IMR-90 (cell line): ENCODE results near the gene TENM3. TPM values are rescaled to one million over a fixed set of nuclear protein-coding genes. Genes with fewer than 3 reads are reported as not detected.

Source experiments
- ATAC-seq: fragments of 200-7000 bp; cut with Tn5 transposase; 2 replicates; pipeline ENCODE4 v1.9.1; 2020; ENCODE audit warnings: low read depth, mild to moderate bottlenecking, moderate library complexity
- BruUV-seq: library from RNA; stranded (reverse); fragments of 400-500 nt; replicated peaks from 2 replicates; lab custom pipeline; 2021; lab: Mats Ljungman, UMichigan
- CTCF ChIA-PET: fragments of 300-600 bp; formaldehyde crosslinking; extraction: SDS; loops from one replicate; lab custom pipeline; 2021; ENCODE audit warnings: antibody characterized with exemption; lab: Yijun Ruan, JAX
- POLR2A ChIA-PET: fragments of 300-600 bp; sonication (Branson Sonifier 250); formaldehyde crosslinking; loops from one replicate; lab custom pipeline; 2022; ENCODE audit warnings: antibody characterized with exemption; ENCODE audit not compliant: unreplicated experiment; lab: Charles Lee
- DNase-seq: peaks from one replicate; pipeline ENCODE4 v3.0.0; 2013
- H2AFZ ChIP-seq: replicated peaks from 2 replicates; pipeline ENCODE3; 2013; ENCODE audit warnings: low read length, mild to moderate bottlenecking; ENCODE audit not compliant: poor library complexity
- H2AK5ac ChIP-seq: 2 replicates; pipeline ENCODE4 v1.6.1; 2013; ENCODE audit warnings: low read depth, low read length, inconsistent platforms
- H2AK9ac ChIP-seq: replicated peaks from 2 replicates; pipeline ENCODE3; 2013; ENCODE audit warnings: mild to moderate bottlenecking, low read depth, low read length, moderate library complexity; ENCODE audit not compliant: poor library complexity
- H2BK120ac ChIP-seq: 2 replicates; pipeline ENCODE4 v1.6.1; 2013; ENCODE audit warnings: low read depth, low read length, inconsistent platforms
- H2BK15ac ChIP-seq: 3 replicates; pipeline ENCODE4 v1.6.1; 2013; ENCODE audit warnings: low read depth, low read length, inconsistent platforms
- H2BK20ac ChIP-seq: 2 replicates; pipeline ENCODE4 v1.6.1; 2013; ENCODE audit warnings: low read depth, mild to moderate bottlenecking, inconsistent platforms, low read length, moderate library complexity
- H2BK5ac ChIP-seq: 2 replicates; pipeline ENCODE4 v1.6.1; 2013; ENCODE audit warnings: mild to moderate bottlenecking, low read depth, low read length, inconsistent platforms; ENCODE audit not compliant: poor library complexity, severe bottlenecking
- H3K14ac ChIP-seq: replicated peaks from 2 replicates; pipeline ENCODE4 v1.6.1; 2013; ENCODE audit warnings: low read depth, low read length, inconsistent platforms
- H3K18ac ChIP-seq: 2 replicates; pipeline ENCODE4 v1.6.1; 2013; ENCODE audit warnings: low read depth, low read length, control low read depth
- H3K23ac ChIP-seq: 2 replicates; pipeline ENCODE4 v1.6.1; 2013; ENCODE audit warnings: low read depth, low read length, inconsistent platforms
- H3K27ac ChIP-seq: 2 replicates; pipeline ENCODE4 v1.5.1; 2013; ENCODE audit warnings: mild to moderate bottlenecking, control low read depth, low read length; ENCODE audit not compliant: insufficient read depth
- H3K27me3 ChIP-seq: 2 replicates; pipeline ENCODE4 v1.6.1; 2013; ENCODE audit warnings: low read length; ENCODE audit not compliant: control insufficient read depth, insufficient read depth
- H3K36me3 ChIP-seq: 2 replicates; pipeline ENCODE4 v1.6.1; 2013; ENCODE audit warnings: low read length, mixed read lengths; ENCODE audit not compliant: control insufficient read depth, insufficient read depth
- H3K4ac ChIP-seq: 2 replicates; pipeline ENCODE4 v1.6.1; 2013; ENCODE audit warnings: low read depth, low read length, inconsistent platforms
- H3K4me1 ChIP-seq: 2 replicates; pipeline ENCODE4 v1.6.1; 2013; ENCODE audit warnings: low read length, mixed read lengths; ENCODE audit not compliant: control insufficient read depth, insufficient read depth
- H3K4me2 ChIP-seq: 2 replicates; pipeline ENCODE4 v1.6.1; 2013; ENCODE audit warnings: low read depth, mild to moderate bottlenecking, control low read depth, low read length, moderate library complexity
- H3K4me3 ChIP-seq: 2 replicates; pipeline ENCODE4 v1.5.1; 2013; ENCODE audit warnings: low read depth, mild to moderate bottlenecking, control low read depth, low read length, moderate library complexity; ENCODE audit not compliant: insufficient read depth
- H3K56ac ChIP-seq: 2 replicates; pipeline ENCODE4 v1.6.1; 2013; ENCODE audit warnings: low read length, inconsistent platforms; ENCODE audit not compliant: insufficient read depth; ENCODE audit errors: extremely low read depth
- H3K79me1 ChIP-seq, 2 experiments: 2 replicates each; pipeline ENCODE4 v1.6.1; 2013; ENCODE audit warnings: low read length in 2 of 2, inconsistent platforms in 1 of 2, low read depth in 1 of 2
- H3K9ac ChIP-seq: 2 replicates; pipeline ENCODE4 v1.6.1; 2013; ENCODE audit warnings: low read depth, low read length, control low read depth
- H3K9me1 ChIP-seq: 2 replicates; pipeline ENCODE4 v1.6.1; 2013; ENCODE audit warnings: low read length, inconsistent platforms; ENCODE audit not compliant: insufficient read depth
- H3K9me3 ChIP-seq: 2 replicates; pipeline ENCODE4 v1.6.1; 2013; ENCODE audit warnings: low read length; ENCODE audit not compliant: control insufficient read depth, insufficient read depth
- H4K20me1 ChIP-seq: 2 replicates; pipeline ENCODE4 v1.6.1; 2013; ENCODE audit warnings: low read length, inconsistent platforms; ENCODE audit not compliant: insufficient read depth
- H4K5ac ChIP-seq: 2 replicates; pipeline ENCODE4 v1.6.1; 2013; ENCODE audit warnings: mild to moderate bottlenecking, low read depth, low read length, control low read depth
- H4K8ac ChIP-seq, 2 experiments: 2 replicates each; pipeline ENCODE4 v1.6.1; 2013; ENCODE audit warnings: low read depth in 2 of 2, low read length in 2 of 2, control low read depth in 1 of 2, inconsistent platforms in 1 of 2
- H4K91ac ChIP-seq: 2 replicates; pipeline ENCODE4 v1.6.1; 2013; ENCODE audit warnings: low read depth, low read length, inconsistent platforms; ENCODE audit not compliant: insufficient read depth
- BHLHE40 ChIP-seq: fragments of 150-350 bp; IDR thresholded peaks from 2 replicates; pipeline ENCODE4 v1.6.1; 2016; ENCODE audit warnings: mild to moderate bottlenecking, low read depth, low read length
- NFE2L2 ChIP-seq: fragments of 150-350 bp; IDR thresholded peaks from 2 replicates; pipeline ENCODE4 v1.6.1; 2016; ENCODE audit warnings: low read depth, mild to moderate bottlenecking, low read length
- SMC3 ChIP-seq: fragments of 150-350 bp; IDR thresholded peaks from 2 replicates; pipeline ENCODE4 v1.6.1; 2016; ENCODE audit warnings: low read depth, mild to moderate bottlenecking, antibody characterized with exemption, low read length, moderate library complexity
- WGBS, 2 experiments: methylation state at CpG; one replicate each; pipeline versions ENCODE4 v1.1.5 to v1.1.7; 2013; ENCODE audit warnings: missing lambda C conversion rate in 2 of 2; ENCODE audit not compliant: insufficient read length in 1 of 2; ENCODE audit errors: extremely low coverage in 2 of 2; 5-methylcytosine and 5-hydroxymethylcytosine counted together
- dilution Hi-C: fragments of 300-500 bp; cut with HindIII; formaldehyde crosslinking; loops from one replicate; pipeline ENCODE4 v1.14.3; 2018; ENCODE audit warnings: low sequenced_read_pairs; ENCODE audit not compliant: unreplicated experiment
- in situ Hi-C: fragments of 300-500 bp; cut with MboI; formaldehyde crosslinking; loops from 3 replicates; pipeline ENCODE4 v1.14.3; 2019; ENCODE audit warnings: low sequenced_read_pairs, inconsistent platforms, mixed read lengths
- intact Hi-C: fragments of 100-400 bp; cut with micrococcal nuclease; formaldehyde crosslinking; loops from 2 replicates; pipeline ENCODE4 v1.10.0; 2022
- polyA plus RNA-seq, 3 experiments: library from polyadenylated mRNA; depleted of rRNA; stranded (reverse); fragments of >200 nt; gene quantifications; 2 replicates each; pipeline ENCODE4 v1.2.3, GENCODE V29; 2012; ENCODE audit warnings: low replicate concordance in 1 of 3
- total RNA-seq: library from RNA; depleted of rRNA; stranded (reverse); fragments of >200 nt; gene quantifications from 2 replicates; pipeline ENCODE4 v1.2.3, GENCODE V29; 2012
- TF ChIP-seq, protein P1 (sequence below): fragments of 150-350 bp; IDR thresholded peaks from 2 replicates; pipeline ENCODE4 v1.6.1; 2016; ENCODE audit warnings: low read depth, mild to moderate bottlenecking, low read length, moderate library complexity, borderline replicate concordance

TENM3 gene
- total and polyA plus RNA-seq, 2 of the 4 experiments (the other 2 are of a cell fraction) = 29.9 to 173 TPM

DNA sequence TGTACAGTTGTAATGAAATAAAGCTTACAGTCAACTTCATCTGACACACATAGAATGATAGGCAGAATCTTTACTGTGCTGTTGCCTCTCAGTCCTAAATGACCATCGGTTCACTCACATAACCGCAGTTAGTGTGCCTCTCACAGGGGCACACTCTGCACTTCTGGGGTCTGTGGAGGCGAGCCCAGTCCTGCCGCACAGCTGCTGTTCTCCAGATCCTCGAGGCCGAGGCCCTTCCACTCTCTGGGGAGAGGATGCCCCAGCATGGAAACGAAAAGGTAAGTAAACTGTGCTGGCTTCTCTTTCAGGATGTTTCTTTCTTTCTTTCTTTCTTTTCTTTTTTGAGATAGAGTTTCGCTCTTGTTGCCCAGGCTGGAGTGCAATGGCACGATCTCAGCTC, 586.0 kb downstream of the TENM3 start:
- no peaks in the 10 kb centered on the region for H3K79me1 ChIP-seq
- no peak overlapping the region for H4K91ac ChIP-seq
- WGBS, 2 experiments = 100% methylated on average over 3 of the region's 9 CpGs; no CpG with 5 or more reads in 1 of the 2 experiments
- H3K9me3 ChIP-seq = peaks cover 3% of the 10 kb centered on the region; the same call in 1 of the 2 replicates
- H3K36me3 ChIP-seq = no peaks in the 10 kb centered on the region
- dilution Hi-C loops = no loop called here
- H2BK20ac ChIP-seq = no peak overlapping the region
- no TSS peak for BruUV-seq
- no peak overlapping the region for H2AK9ac ChIP-seq
- intact Hi-C loops = no loop called here
- H4K5ac ChIP-seq = no peak overlapping the region
- no peak overlapping the region for H3K14ac ChIP-seq
- no peak overlapping the region for H4K8ac ChIP-seq
- ChIA-PET CTCF (no interaction called here), POLR2A (no interaction called here)
- no peak for ATAC-seq
- no peak overlapping the region for H3K56ac ChIP-seq
- H3K4me2 ChIP-seq = no peak overlapping the region
- H2AFZ ChIP-seq = no peak overlapping the region
- TF ChIP-seq, protein P1, sequence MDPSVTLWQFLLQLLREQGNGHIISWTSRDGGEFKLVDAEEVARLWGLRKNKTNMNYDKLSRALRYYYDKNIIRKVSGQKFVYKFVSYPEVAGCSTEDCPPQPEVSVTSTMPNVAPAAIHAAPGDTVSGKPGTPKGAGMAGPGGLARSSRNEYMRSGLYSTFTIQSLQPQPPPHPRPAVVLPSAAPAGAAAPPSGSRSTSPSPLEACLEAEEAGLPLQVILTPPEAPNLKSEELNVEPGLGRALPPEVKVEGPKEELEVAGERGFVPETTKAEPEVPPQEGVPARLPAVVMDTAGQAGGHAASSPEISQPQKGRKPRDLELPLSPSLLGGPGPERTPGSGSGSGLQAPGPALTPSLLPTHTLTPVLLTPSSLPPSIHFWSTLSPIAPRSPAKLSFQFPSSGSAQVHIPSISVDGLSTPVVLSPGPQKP = no peak
- TF ChIP-seq SMC3 (no peak), BHLHE40 (no peak), NFE2L2 (no peak)
- no peak overlapping the region for H3K27ac ChIP-seq
- H4K20me1 ChIP-seq = no peaks in the 10 kb centered on the region
- H3K9me1 ChIP-seq = no peaks in the 10 kb centered on the region
- in situ Hi-C loops = no loop called here
- H2BK5ac ChIP-seq = no peak overlapping the region
- no peak overlapping the region for H3K9ac ChIP-seq
- H3K4me3 ChIP-seq = no peak overlapping the region
- no peak overlapping the region for H2BK15ac ChIP-seq
- H3K4ac ChIP-seq = no peak overlapping the region
- no peaks in the 10 kb centered on the region for H3K4me1 ChIP-seq
- H2BK120ac ChIP-seq = no peak overlapping the region
- DNase-seq = no peak
- H2AK5ac ChIP-seq = no peak overlapping the region
- no peak overlapping the region for H3K23ac ChIP-seq
- peaks cover 9% of the 10 kb centered on the region for H3K27me3 ChIP-seq
- H3K18ac ChIP-seq = no peak overlapping the region
